OCI-LY7 (cell line): ENCODE data around the gene ZFAND2A. TPM values are rescaled to one million over a fixed set of nuclear protein-coding genes. Genes with fewer than 3 reads are reported as not detected.
A peak's percentile ranks its signal among the peaks of the same experiment; 100 is the strongest.

Experiments
- BruUV-seq: library from RNA; stranded (reverse); fragments of 400-500 nt; replicated peaks from 2 replicates; lab custom pipeline; 2021; lab: Mats Ljungman, UMichigan
- CTCF ChIA-PET: fragments of 300-600 bp; sonication (Branson Sonifier 250); formaldehyde crosslinking; loops from one replicate; lab custom pipeline; 2022; ENCODE audit warnings: antibody characterized with exemption; ENCODE audit not compliant: unreplicated experiment; lab: Charles Lee
- POLR2A ChIA-PET: fragments of 300-600 bp; sonication (Branson Sonifier 250); formaldehyde crosslinking; loops from one replicate; lab custom pipeline; 2022; ENCODE audit warnings: antibody characterized with exemption; lab: Charles Lee
- DNase-seq: peaks from one replicate; pipeline ENCODE4 v3.0.0-alpha.2; 2015; ENCODE audit warnings: low spot score
- H2AFZ ChIP-seq: fragments of 200-600 bp; sonication (generic), shearing (Covaris generic); 2 replicates; pipeline ENCODE4 v1.6.1; 2014; ENCODE audit warnings: mild to moderate bottlenecking, antibody characterized with exemption, low read length, moderate library complexity
- H3K27ac ChIP-seq: fragments of 200-600 bp; sonication (generic); 2 replicates; pipeline ENCODE4 v1.5.1; 2014; ENCODE audit warnings: mixed run types, low read depth, mild to moderate bottlenecking, moderate library complexity, low read length, inconsistent platforms; ENCODE audit not compliant: poor library complexity, severe bottlenecking
- H3K36me3 ChIP-seq: fragments of 200-600 bp; sonication (generic); 2 replicates; pipeline ENCODE4 v1.6.1; 2014; ENCODE audit warnings: mild to moderate bottlenecking, antibody characterized with exemption, low read length, moderate library complexity, mixed read lengths; ENCODE audit not compliant: insufficient read depth
- H3K4me1 ChIP-seq: fragments of 200-600 bp; sonication (generic); 2 replicates; pipeline ENCODE4 v1.5.1; 2014; ENCODE audit warnings: mild to moderate bottlenecking, low read length; ENCODE audit not compliant: insufficient read depth, poor library complexity, severe bottlenecking
- H3K4me2 ChIP-seq: fragments of 200-600 bp; sonication (generic); 2 replicates; pipeline ENCODE4 v1.6.1; 2014; ENCODE audit warnings: mild to moderate bottlenecking, low read length
- H3K4me3 ChIP-seq: fragments of 200-600 bp; sonication (generic); 2 replicates; pipeline ENCODE4 v1.5.1; 2014; ENCODE audit warnings: mild to moderate bottlenecking, low read depth, low read length; ENCODE audit not compliant: poor library complexity, severe bottlenecking
- H3K79me2 ChIP-seq: fragments of 200-600 bp; sonication (generic); 2 replicates; pipeline ENCODE4 v1.6.1; 2016; ENCODE audit warnings: low read depth, mild to moderate bottlenecking, low read length, moderate library complexity, mixed read lengths; ENCODE audit not compliant: insufficient read depth
- H3K9me2 ChIP-seq: fragments of 200-600 bp; sonication (generic); 2 replicates; pipeline ENCODE4 v1.6.1; 2016; ENCODE audit warnings: mild to moderate bottlenecking, low read length, mixed read lengths; ENCODE audit not compliant: insufficient read depth
- H3K9me3 ChIP-seq: fragments of 200-600 bp; sonication (generic); 2 replicates; pipeline ENCODE4 v1.6.1; 2014; ENCODE audit warnings: mild to moderate bottlenecking, mixed run types, low read length, mixed read lengths
- H4K20me1 ChIP-seq: fragments of 200-600 bp; sonication (generic); 2 replicates; pipeline ENCODE4 v1.6.1; 2014; ENCODE audit warnings: mild to moderate bottlenecking, antibody characterized with exemption, low read length, moderate library complexity, mixed read lengths; ENCODE audit not compliant: insufficient read depth
- CTCF ChIP-seq: fragments of 200-600 bp; sonication (generic); conservative IDR thresholded peaks from 2 replicates; pipeline ENCODE4 v1.5.1; 2014; ENCODE audit warnings: mild to moderate bottlenecking, antibody characterized with exemption, low read length, moderate library complexity, mixed read lengths
- EZH2phosphoT487 ChIP-seq: fragments of 200-600 bp; sonication (generic); IDR thresholded peaks from 2 replicates; pipeline ENCODE4 v1.6.1; 2018; ENCODE audit warnings: low read depth, borderline replicate concordance, mild to moderate bottlenecking, mixed run types, antibody characterized with exemption, low read length, moderate library complexity, mixed read lengths
- intact Hi-C: fragments of 100-400 bp; cut with micrococcal nuclease; formaldehyde crosslinking; loops from one replicate; pipeline ENCODE4 v1.10.0; 2022; ENCODE audit not compliant: unreplicated experiment
- total RNA-seq, 2 experiments: library from RNA; depleted of rRNA in 1 of 2; stranded (reverse); fragments of >200 nt in 1 of 2; shearing (Covaris generic) in 1 of 2; gene quantifications; 2 replicates each; pipeline ENCODE4 v1.2.3, GENCODE V29; 2014 to 2022

ZFAND2A gene
- total RNA-seq, 2 experiments from 2014 or later = 20.4 to 22.9 TPM

- CTCF ChIA-PET = interaction anchor here (0.6 to 1.7 kb wide), 7 partner anchors 11 to 183 kb away, joined by 3 to 5 read pairs (median 3); no protein-coding TSS in a partner anchor
These were observed 16.2 kb upstream of the ZFAND2A start for GRCh38 chr7:1175967-1176851.

GRCh38 chr7:1175597-1175966, 15.6 kb upstream of the ZFAND2A start:
- ChIA-PET POLR2A (interaction anchor here (0.5 to 1.2 kb wide), 2 partner anchors 33 to 38 kb away, joined by 3 to 5 read pairs; no protein-coding TSS in a partner anchor), CTCF (interaction anchor here (0.6 to 1.3 kb wide), 4 partner anchors 24 to 182 kb away, joined by 3 to 5 read pairs (median 4); no protein-coding TSS in a partner anchor)
- intact Hi-C loops = loop anchor here (5.0 kb wide), 1 partner anchor 253 kb away; no protein-coding TSS in a partner anchor
- H3K9me3 ChIP-seq = peaks cover 6% of the 10 kb centered on the region; the same call in 1 of the 2 replicates
- H3K4me1 ChIP-seq = peaks cover 12% of the 10 kb centered on the region
- H3K79me2 ChIP-seq = no peaks in the 10 kb centered on the region
- H3K27ac ChIP-seq = no peak overlapping the region
- H3K9me2 ChIP-seq = no peaks in the 10 kb centered on the region
- DNase-seq = no peak
- peak overlapping the region; percentile 89 for H2AFZ ChIP-seq
- no peaks in the 10 kb centered on the region for H3K36me3 ChIP-seq
- no peaks in the 10 kb centered on the region for H4K20me1 ChIP-seq
- H3K4me3 ChIP-seq = no peak overlapping the region
- no peak for TF ChIP-seq CTCF
- TF ChIP-seq EZH2phosphoT487 = no peak
- H3K4me2 ChIP-seq = peak overlapping the region; percentile 63
- BruUV-seq = no TSS peak

More at GRCh38 chr7:1175967-1176851, 16.2 kb upstream of the ZFAND2A start:
- Histone ChIP-seq H2AFZ (peak overlapping the region; percentile 89), H3K9me3 (peaks cover under 1% of the 10 kb centered on the region; the same call in 1 of the 2 replicates), H3K79me2 (no peaks in the 10 kb centered on the region), H3K4me1 (peaks cover 12% of the 10 kb centered on the region), H3K4me3 (peak overlapping the region; percentile 33), H3K4me2 (peak overlapping the region; percentile 63), H3K36me3 (no peaks in the 10 kb centered on the region), H3K27ac (no peak overlapping the region), H4K20me1 (no peaks in the 10 kb centered on the region), H3K9me2 (no peaks in the 10 kb centered on the region)
- TF ChIP-seq CTCF = peak; percentile 91
- TF ChIP-seq EZH2phosphoT487 = no peak
- intact Hi-C loops = loop anchor here (1.0 to 5.0 kb wide), 5 partner anchors 90 to 267 kb away; no protein-coding TSS in a partner anchor
- POLR2A ChIA-PET = interaction anchor here (0.5 to 1.2 kb wide), 3 partner anchors 31 to 37 kb away, joined by 3 to 5 read pairs (median 3); no protein-coding TSS in a partner anchor
- DNase-seq = peak; percentile 83
- no TSS peak for BruUV-seq
